ENCODE results near the gene RPS26.
"Not testable (repeated sequence)": the region's sequence is repeated elsewhere in the genome, so short reads cannot be mapped to it uniquely, and the experiment has no call there.

DNA sequence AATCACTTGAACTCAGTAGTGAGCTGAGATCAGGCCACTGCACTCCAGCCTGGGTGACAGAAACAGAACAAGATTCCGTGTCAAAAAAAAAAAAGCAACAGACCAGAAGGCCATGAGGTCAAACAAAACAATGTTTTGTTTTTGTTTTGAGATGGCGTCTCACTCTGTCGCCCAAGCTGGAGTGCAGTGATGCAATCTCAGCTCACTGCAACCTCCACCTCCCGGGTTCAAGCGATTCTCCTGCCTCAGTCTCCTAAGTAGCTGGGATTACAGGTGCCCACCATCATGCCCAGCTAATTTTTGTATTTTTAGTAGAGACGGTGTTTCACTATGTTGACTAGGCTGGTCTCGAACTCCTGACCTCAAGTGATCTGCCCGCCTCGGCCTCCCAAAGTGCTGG lies 36.2 kb downstream of the RPS26 start:
- not testable (repeated sequence) for TF ChIP-seq POLR2AphosphoS5 (IDR thresholded peaks at IDR 0.05); MXI1 (conservative IDR thresholded peaks at IDR 0.05; ENCODE audit: poor library complexity, severe bottlenecking); SMC3 (conservative IDR thresholded peaks at IDR 0.05; ENCODE audit: poor library complexity); RAD21 (conservative IDR thresholded peaks at IDR 0.05); TAF1 (IDR thresholded peaks at IDR 0.05; ENCODE audit: low read depth); EP300 (conservative IDR thresholded peaks at IDR 0.05; ENCODE audit: poor library complexity, severe bottlenecking); EZH2 (IDR thresholded peaks at IDR 0.05; ENCODE audit: borderline replicate concordance, insufficient read depth, low read length, poor library complexity, severe bottlenecking)
- TF ChIP-seq, protein P1, sequence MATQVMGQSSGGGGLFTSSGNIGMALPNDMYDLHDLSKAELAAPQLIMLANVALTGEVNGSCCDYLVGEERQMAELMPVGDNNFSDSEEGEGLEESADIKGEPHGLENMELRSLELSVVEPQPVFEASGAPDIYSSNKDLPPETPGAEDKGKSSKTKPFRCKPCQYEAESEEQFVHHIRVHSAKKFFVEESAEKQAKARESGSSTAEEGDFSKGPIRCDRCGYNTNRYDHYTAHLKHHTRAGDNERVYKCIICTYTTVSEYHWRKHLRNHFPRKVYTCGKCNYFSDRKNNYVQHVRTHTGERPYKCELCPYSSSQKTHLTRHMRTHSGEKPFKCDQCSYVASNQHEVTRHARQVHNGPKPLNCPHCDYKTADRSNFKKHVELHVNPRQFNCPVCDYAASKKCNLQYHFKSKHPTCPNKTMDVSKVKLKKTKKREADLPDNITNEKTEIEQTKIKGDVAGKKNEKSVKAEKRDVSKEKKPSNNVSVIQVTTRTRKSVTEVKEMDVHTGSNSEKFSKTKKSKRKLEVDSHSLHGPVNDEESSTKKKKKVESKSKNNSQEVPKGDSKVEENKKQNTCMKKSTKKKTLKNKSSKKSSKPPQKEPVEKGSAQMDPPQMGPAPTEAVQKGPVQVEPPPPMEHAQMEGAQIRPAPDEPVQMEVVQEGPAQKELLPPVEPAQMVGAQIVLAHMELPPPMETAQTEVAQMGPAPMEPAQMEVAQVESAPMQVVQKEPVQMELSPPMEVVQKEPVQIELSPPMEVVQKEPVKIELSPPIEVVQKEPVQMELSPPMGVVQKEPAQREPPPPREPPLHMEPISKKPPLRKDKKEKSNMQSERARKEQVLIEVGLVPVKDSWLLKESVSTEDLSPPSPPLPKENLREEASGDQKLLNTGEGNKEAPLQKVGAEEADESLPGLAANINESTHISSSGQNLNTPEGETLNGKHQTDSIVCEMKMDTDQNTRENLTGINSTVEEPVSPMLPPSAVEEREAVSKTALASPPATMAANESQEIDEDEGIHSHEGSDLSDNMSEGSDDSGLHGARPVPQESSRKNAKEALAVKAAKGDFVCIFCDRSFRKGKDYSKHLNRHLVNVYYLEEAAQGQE (IDR thresholded peaks at IDR 0.05; ENCODE audit: borderline replicate concordance), result not testable (repeated sequence)
- TF ChIP-seq, protein P2, sequence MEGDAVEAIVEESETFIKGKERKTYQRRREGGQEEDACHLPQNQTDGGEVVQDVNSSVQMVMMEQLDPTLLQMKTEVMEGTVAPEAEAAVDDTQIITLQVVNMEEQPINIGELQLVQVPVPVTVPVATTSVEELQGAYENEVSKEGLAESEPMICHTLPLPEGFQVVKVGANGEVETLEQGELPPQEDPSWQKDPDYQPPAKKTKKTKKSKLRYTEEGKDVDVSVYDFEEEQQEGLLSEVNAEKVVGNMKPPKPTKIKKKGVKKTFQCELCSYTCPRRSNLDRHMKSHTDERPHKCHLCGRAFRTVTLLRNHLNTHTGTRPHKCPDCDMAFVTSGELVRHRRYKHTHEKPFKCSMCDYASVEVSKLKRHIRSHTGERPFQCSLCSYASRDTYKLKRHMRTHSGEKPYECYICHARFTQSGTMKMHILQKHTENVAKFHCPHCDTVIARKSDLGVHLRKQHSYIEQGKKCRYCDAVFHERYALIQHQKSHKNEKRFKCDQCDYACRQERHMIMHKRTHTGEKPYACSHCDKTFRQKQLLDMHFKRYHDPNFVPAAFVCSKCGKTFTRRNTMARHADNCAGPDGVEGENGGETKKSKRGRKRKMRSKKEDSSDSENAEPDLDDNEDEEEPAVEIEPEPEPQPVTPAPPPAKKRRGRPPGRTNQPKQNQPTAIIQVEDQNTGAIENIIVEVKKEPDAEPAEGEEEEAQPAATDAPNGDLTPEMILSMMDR (IDR thresholded peaks at IDR 0.05; ENCODE audit: poor library complexity, severe bottlenecking), result not testable (repeated sequence)

Measured in neural cell (in vitro differentiated cells).